GM12872 (cell line): ENCODE data around the gene PRTFDC1.

Experiments
- TF ChIP-seq, protein P1 (sequence below): IDR thresholded peaks from 3 replicates; pipeline ENCODE4 v1.5.1; 2011; ENCODE audit warnings: low read depth, mild to moderate bottlenecking, low read length, moderate library complexity; ENCODE audit not compliant: insufficient read depth

The PRTFDC1 gene

DNA sequence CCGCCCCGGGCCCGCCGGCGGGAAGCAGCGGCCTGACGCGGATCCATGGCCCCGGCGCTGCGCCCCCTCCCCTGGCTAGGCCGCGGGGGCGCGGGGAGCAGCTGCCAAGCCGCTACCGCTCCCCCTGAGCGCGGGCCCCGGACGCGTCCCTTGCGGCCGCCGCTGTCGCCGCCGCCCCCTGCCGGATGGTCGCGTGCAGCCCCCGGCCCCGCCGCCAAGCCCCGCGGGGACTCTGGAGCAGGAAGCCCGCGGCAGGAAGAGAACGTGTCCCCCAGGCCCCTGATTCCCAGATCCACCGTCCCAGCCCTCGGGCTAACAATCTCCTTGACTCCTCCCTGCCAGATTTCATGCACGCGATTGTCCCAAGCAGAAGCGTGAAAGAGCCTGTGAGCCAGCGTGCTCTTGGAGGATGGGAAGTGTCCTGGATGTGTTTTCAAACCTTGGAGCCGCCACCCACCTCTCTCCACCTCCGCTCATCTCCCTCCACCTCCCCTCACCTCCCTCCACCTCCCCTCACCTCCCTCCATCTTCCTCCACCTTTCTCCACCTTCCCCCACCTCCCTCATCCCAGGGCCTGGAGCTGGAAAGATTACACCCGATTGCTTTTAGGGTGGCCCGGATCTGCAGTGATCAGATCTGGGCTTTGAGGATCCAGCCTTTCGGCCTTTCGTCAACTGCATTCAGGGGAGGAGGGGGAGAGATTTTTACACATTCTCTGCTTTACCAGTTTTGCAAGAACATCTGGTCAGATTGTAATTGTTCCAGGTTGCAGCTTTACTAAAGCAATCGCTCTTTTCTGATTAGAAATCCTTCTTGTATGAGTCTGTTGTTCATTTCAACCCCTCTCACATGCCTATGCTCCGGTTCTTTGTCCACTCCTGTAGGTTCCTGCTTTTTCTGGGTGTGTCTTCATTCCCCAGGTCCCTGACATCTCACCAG, 570 bp upstream of the PRTFDC1 start:
- TF ChIP-seq, protein P1, sequence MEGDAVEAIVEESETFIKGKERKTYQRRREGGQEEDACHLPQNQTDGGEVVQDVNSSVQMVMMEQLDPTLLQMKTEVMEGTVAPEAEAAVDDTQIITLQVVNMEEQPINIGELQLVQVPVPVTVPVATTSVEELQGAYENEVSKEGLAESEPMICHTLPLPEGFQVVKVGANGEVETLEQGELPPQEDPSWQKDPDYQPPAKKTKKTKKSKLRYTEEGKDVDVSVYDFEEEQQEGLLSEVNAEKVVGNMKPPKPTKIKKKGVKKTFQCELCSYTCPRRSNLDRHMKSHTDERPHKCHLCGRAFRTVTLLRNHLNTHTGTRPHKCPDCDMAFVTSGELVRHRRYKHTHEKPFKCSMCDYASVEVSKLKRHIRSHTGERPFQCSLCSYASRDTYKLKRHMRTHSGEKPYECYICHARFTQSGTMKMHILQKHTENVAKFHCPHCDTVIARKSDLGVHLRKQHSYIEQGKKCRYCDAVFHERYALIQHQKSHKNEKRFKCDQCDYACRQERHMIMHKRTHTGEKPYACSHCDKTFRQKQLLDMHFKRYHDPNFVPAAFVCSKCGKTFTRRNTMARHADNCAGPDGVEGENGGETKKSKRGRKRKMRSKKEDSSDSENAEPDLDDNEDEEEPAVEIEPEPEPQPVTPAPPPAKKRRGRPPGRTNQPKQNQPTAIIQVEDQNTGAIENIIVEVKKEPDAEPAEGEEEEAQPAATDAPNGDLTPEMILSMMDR = peak; percentile 54; the same call in 2 of the 3 replicates

DNA sequence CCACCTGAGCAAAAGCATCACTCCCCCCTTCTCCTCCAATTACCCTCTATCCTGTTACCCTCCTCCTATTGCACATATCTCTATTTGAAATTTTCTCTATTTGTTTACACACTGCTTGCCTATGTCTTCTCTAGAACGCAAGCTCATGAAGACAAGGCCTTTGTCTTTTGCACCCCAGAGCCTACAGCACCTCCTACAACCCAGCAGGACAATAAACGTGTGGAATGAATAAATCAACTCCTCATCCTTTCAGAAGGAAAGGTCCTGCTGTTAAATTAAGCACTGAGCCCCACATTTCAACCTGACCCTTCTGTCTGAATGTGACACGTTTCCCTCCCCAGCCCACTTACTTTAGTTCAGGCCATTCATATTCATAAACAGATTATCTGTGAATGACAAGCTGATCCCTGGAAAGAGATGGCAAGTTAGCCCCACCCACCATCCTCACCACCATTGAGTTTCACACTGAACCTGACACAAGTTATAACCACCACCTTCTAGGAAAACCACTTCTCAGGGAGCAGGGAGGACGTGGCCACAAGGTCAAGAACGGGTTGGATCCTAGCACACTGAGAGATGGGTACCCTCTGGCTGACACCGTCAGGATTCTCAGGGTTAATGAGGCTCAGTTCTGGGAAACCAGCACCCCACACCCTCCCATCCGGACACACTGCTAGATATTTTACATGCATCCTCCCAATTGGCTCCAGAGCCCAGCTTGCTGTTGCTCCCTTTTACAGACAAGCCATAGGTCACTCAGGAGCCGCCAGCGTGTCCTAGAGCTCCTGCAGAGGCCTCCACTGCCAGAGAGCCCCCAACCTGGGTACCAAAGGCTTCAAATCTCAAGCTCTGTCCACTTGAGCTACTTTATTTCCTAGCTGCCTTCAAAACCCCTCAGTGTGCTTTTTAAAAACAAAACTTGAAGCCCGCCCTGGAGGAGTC, 934 bp downstream of the PRTFDC1 start:
- TF ChIP-seq, protein P1 = no peak

DNA sequence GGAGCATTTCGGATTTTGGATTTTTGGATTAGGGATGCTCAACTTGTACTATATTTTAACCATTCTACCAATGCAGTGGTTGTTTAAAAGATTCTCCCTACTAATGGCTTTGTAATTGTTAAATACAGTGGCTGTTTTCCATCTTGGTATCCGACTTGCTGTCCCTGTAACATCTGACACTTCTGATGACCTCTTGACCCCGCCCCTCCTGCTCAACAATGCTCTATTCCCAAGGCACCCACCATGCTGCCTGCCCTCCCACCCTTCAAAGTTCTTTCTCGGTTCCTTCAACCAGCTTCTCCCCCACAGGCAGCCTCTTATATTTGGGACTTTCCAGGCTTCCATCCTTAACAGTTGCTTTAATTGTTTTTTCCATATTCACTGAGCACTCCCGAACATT, 2.0 kb downstream of the PRTFDC1 start:
- TF ChIP-seq, protein P1 = no peak

DNA sequence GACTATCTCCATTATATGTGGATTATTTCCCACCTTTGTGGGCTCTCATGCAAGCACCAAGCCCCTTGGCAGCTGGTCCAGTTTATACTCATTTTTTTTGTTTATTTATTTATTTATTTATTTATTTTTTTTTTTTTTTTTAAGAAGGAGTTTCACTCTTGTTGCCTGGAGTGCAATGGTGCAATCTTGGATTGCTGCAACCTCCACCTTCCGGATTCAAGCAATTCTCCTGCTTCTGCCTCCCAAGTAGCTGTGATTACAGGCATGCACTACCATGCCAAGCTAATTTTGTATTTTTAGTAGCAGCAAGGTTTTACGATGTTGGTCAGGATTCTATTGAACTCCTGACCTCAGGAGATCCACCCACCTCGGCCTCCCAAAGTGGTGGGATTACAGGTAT, 2.8 kb downstream of the PRTFDC1 start:
- TF ChIP-seq, protein P1 = no peak

DNA sequence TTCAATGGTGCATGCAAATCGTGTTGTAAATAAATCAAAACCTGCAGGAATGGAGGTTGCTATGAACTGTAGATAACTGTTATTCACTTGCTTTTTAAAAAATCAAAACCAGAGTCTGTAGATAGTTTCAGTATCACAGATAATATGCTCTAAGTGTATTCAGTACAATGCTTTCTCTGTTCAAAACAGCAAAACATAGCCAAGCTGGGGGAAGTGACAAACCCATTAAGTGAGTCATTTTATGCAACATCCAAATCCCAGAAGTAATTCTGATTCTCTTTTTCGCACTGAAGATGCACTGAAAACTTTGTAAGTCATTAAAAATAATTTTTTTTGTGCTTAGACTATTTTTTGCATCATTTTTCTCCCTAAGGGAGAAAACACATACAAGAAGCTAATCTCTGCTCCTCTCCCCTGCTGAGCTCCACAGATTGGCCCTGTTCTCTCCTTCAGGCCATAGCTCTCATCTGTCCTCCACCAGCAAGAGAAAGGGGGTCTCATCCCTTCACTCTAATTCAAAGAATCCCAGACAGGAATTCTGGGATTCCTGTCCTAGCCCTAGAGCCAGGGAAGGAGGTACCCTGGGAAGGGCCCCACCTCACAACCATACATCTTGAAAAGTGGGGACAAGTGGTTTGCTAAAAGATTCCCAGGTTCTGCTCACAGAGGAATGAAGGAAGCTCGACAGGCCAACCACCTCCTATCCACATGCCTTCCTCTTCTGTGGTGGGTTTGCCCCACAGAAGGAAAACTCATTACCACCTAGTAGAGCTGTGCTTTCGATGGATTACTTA, 4.9 kb downstream of the PRTFDC1 start:
- TF ChIP-seq, protein P1 = no peak

DNA sequence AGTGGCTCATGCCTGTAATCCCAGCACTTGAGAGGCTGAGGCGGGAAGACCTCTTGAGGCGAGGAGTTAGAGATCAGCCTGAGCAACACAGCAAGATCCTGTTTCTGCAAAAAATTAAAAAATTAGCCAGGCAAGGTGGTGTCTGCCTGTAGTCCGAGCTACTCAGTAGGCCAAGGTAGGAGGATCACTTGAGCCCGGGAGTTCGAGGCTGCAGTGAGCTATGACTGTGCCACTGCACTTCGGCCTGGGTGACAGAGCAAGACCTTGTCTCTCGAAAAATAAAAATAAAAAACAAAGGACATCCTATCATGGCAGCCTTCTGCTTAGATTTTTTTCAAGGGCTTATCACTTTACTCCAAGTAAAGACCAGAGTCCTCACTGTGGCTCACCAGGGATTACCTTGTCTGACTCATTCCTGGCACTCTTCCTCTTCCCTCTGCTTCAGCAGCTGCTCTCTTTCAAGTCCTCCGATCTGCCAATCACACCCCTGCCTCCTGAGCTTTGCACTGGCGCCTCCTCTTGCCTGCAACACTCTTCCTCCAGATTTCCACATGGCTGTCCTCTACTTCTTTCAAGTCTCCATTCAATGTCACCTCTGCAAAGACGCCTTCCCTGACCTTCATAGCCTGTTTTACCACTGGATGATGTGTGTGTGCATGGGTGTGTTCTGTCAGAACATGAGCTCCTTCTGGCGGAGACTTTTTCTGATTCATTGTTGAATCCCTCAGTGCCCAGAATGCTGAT, 7.7 kb downstream of the PRTFDC1 start:
- TF ChIP-seq, protein P1 = no peak
